NCI-H1048 (cell line): ENCODE measurements around the gene SLC16A6.
"Not testable (repeated sequence)": the region's sequence is repeated elsewhere in the genome, so short reads cannot be mapped to it uniquely, and the experiment has no call there.

ENCODE experiments used
- DNase-seq: peaks from one replicate; lab custom pipeline; 2025; lab: John Stamatoyannopoulos, UW

Gene SLC16A6, protein sequence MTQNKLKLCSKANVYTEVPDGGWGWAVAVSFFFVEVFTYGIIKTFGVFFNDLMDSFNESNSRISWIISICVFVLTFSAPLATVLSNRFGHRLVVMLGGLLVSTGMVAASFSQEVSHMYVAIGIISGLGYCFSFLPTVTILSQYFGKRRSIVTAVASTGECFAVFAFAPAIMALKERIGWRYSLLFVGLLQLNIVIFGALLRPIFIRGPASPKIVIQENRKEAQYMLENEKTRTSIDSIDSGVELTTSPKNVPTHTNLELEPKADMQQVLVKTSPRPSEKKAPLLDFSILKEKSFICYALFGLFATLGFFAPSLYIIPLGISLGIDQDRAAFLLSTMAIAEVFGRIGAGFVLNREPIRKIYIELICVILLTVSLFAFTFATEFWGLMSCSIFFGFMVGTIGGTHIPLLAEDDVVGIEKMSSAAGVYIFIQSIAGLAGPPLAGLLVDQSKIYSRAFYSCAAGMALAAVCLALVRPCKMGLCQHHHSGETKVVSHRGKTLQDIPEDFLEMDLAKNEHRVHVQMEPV

DNA sequence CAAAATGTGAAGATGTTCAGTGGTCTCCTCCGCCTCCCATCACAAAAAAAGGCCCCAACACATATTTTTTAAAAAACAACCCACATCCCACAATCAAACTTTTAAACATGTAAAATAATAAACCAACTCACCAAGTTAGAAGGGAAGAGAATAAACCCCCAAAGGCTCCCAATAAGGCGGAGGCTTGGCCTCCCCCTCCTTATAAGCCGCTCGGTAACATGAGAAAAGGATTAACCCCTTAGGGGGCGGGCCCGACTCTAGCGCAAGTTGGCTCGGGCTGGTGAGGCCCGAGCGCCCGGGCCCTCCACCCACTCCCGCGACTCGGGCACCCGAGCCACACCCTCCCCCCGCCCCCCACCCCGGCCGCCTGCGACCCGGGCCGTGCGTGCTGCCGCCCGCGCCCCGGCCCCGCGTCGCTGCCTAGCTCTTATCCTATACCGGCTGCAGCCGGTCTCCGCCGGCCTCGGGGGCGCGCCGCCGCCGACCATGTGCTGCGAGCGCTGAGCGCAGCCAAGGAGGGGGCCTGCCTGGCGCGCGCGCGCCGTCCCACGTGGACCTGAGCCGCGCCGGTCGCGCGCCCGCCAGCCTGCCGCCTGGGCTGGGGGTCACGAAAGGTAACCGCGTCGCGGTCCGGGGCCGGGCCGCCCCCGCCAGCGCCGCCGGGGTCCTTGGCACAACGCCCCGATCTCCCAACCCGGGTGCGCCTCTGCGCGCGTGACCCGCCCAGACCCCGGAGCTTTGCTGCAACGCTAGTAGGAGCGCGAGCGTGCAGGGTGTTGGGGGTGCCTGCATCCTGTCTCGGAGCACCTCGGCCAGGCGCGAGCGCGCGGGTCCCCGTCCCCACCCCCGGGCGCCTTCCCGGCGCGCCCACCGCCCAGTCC, at the start of gene SLC16A6, which contains the start of gene ARSG:
Gene SLC16A6 (minus strand): TSS at position 173 of the 881 bp plus-strand sequence. CDS start 12,807 bp downstream, outside the sequence.
Gene ARSG (plus strand): TSS at position 541 of the 881 bp plus-strand sequence. CDS start 15,999 bp downstream, outside the sequence.
- peak; percentile 54 for DNase-seq

DNA sequence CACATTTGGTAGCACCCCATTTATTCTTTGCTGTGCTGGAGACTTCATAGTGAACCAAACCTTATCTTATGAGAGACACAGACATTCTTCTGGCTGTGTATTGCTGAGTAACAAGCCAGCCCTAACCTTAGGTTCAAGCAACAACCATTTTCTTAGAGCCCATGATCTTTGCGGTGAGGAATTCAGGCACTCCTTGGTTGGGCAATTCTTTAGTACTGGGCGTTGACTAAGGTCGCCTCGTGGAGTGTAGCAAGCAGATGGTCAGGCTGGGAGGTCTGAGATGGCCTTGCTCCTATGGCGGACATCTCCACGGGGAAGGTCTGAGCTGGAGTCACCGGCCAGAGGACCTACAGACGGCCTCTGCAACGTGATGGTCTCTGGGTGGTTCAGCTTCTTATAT, 43.5 kb upstream of the SLC16A6 start:
- no peak for DNase-seq

GRCh38 chr17:68331932-68332331, 41.0 kb upstream of the SLC16A6 start:
- not testable (repeated sequence) for DNase-seq

DNA sequence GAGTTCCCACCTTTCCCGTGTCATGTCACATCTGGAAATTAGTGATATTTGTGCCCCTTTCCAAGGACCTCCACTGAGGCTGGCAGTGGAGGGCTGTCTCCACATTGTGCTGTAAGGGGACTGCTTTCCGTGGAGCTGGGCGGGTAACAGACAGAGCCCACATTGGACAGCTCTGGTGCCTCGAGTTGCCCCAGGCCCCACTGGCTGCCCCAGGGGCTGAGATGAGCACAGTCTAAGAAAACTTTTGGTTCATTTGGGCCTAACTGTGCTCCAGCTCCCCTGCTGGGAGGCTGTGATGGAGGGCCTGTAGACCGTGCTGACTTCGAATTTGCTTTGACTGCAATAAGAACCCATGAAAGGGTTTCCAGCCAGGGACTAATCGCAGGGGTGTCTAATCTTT, 38.4 kb upstream of the SLC16A6 start:
- no peak for DNase-seq

GRCh38 chr17:68328676-68329075, 37.7 kb upstream of the SLC16A6 start:
- no peak for DNase-seq

GRCh38 chr17:68327823-68328557, 37.1 kb upstream of the SLC16A6 start:
- no peak for DNase-seq

GRCh38 chr17:68326681-68327080, 35.8 kb upstream of the SLC16A6 start:
- DNase-seq, result no peak

- DNase-seq, result no peak
Measured at GRCh38 chr17:68325961-68326360, 35.0 kb upstream of the SLC16A6 start.

GRCh38 chr17:68324654-68325336, 33.9 kb upstream of the SLC16A6 start:
- no peak for DNase-seq

DNA sequence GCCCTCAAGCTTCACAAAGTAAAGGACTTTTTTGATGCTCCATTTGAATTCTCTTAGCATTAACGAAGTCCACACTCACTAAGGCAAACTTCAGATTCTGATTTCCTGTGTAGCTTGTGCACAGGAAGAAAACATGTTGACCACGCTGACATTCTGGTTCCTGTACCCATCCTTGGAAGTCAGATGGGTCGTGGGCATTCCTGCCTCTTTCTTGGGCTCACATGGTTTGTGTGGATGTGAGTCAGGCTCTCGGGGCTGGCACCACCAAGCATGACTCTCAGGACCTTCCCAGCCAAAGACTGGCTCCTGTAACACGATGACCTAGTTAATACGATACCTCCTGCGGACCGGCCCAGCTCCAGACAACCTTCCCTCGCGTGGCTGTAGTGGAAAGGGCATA, 33.2 kb upstream of the SLC16A6 start:
- no peak for DNase-seq

DNA sequence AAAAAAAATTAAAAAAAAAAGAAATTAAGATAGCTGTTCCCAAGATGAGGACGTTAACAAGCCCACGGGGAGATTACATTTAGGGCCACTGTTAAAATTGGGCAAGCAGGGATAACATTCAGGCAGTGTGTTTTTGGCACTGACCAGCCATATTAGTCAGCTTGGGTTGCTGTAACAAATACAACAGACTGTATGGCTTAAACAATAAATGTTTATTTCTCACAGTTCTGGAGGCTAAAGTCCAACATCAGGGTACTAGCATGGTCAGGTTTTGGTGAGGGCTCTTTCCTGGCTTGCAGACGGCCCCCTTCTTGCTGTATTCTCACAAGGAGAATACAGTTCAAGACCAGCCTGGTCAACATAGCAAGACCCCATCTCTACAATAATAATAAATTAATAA, 31.7 kb upstream of the SLC16A6 start:
- DNase-seq, result no peak

DNA sequence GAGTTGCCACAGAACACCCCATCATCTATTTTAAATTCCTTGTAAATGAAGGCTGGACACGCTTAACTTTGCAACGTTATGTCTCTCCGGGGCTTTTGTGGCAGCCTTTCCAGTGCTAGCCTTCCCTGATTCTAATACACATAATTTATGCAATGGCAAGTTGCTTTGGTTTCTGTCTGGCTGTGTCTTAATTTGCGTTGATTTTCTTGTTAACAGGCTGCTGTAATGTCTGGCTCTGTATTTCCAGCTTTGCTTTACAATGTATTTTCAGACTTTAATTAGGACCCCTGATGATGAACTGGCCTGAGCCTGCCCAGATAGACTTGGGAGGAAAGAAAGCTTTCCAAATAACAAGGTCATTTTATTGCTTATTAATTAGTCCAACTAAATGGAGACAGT, 30.6 kb upstream of the SLC16A6 start:
- no peak for DNase-seq

DNA sequence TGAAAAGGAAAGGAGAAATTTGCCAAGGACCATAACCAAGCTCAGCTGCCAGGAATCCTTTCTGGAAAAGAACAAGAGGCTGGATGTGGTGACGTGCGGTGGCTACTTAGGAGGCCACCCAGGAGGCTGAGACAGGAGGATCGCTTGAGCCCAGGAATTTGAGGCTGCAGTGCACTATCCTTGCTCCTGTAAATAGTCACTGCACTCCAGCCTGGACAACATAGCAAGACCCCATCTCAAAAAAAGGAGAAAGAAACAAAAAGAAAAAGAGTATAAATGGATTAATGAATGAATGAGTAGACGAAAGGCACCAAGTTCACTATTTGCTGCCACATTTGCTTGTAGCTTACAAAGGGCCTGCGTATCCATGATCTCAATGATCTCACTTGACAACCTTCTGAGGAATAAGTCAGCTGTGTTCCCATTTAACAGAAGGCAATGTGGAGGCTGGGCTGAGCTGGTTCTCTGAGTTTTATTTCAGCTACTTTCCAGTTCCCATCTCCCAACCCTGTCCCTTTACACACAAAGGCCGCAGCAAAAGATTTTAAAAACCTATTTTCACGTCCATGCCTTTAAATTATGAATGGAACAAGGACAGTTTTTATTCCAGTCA, 30.1 kb upstream of the SLC16A6 start:
- DNase-seq, result no peak

DNA sequence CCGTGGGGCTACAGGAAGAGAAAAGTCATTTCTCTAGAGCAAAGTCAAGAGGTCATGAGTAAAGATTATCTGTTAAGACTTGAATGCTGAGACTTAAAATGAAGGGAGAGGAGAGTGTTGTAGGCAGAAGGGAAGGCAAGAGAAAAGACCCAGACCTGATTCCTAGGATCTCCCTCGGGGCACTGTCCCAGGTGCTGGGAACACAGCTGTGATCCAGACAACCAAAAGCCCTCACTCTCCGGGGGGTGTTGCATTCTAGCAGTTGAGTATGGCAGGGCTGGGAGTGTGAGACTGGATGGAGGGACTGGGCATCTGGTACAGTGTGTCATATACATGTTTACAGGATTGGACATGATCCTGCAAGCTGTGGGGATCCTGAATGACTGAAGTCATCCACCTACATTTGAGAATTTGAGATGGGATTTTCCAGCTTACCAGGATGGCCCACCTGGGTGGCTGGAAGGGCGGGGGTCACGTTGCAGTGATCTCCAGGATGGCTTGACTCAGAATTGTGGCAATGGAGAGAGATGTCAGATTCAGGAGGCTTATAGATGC, 29.5 kb upstream of the SLC16A6 start:
- DNase-seq, result no peak

GRCh38 chr17:68319410-68320162, 28.7 kb upstream of the SLC16A6 start:
- DNase-seq, result no peak

DNA sequence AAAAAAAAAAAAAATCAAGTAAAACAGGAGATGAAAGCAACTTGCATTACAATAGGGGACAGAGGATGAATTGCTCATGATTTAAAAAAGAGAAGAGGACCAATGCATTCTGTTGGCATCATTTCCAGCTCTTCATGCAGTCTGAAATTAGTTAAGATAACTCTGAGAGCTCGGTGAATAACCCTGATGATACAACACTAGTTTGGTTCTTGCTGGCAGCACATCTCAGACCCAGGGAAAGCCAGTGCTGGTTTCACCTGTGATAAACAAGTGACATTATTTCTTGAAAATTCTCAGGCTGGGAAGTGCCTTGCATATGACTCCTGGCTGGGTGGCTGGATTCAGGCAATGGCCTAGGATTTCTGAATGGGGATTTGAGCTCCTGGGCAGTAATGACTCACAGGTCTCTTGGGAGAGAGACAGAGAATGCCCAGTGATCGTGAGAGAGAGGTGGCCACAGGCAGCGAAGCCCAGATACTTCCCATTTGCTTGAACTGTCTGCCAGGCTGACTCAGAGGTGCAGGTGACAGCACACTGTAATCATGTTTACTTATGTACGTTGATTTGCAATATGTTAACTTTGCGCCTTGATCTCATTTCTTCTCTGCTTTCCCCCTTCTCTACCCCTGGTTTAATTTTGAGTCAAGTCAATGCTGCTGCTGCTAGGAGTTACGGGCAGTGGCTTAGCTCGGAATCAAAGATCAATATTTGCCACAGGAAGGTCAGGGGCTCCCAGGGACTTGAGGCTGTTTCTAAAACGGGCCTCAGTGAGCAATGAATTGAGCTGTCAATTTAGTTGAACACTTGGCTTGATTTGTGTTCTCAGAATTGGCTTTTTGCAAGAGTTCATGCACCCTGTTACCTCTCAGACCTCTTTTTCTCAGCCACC, 27.4 kb upstream of the SLC16A6 start:
- no peak for DNase-seq

DNA sequence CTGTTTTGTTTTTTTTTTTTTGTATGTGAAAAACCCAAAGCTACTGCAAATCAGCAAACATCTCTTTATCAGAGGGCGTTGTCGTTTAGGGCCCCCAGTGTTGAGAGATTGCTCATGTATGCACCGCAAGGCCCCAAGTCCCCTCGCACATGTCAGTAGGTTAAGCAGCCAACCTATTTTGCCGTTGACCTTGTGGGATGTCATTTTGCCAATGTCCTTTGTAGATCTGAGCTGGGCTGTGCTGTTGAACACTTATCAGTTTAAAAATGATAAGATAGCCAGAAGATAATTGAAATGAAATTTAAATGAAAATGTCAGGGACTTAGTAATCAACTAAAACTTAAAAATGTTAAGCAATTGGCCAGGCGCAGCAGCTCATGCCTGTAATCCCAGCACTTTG, 26.5 kb upstream of the SLC16A6 start:
- DNase-seq, result no peak

DNA sequence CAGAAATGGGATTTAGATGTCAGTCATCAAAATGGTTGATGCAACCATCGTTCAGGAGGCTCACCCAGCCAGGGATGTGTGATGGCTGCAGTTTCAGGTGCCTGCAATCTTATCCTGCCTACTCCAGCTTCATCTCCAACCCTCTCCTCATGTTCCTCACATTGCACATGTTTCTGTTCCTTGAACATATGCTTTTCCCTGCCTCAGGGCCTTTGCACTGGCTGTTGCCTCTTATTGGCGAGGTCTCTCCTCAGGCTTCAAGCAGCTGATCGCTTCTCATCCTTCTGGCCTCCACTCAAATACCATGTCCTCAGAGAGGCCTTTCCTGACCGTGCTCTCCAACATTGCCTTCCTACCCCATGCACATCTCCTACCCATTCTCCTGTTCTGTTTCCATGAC, 25.0 kb upstream of the SLC16A6 start:
- DNase-seq, result no peak
